HL-60 (cell line): ENCODE results near the gene ADCY3.

Experiments
- GABPA ChIP-seq: IDR thresholded peaks from 2 replicates; pipeline ENCODE4 v1.6.1; 2012; ENCODE audit warnings: low read depth
- REST ChIP-seq: IDR thresholded peaks from 2 replicates; pipeline ENCODE4 v1.6.1; 2012; ENCODE audit warnings: low read depth; ENCODE audit not compliant: insufficient replicate concordance
- TF ChIP-seq, protein P1 (sequence below): IDR thresholded peaks from one replicate; pipeline ENCODE4 v1.5.1; 2011; ENCODE audit warnings: low read length, control low read depth, inconsistent platforms; ENCODE audit not compliant: insufficient read depth

DNA sequence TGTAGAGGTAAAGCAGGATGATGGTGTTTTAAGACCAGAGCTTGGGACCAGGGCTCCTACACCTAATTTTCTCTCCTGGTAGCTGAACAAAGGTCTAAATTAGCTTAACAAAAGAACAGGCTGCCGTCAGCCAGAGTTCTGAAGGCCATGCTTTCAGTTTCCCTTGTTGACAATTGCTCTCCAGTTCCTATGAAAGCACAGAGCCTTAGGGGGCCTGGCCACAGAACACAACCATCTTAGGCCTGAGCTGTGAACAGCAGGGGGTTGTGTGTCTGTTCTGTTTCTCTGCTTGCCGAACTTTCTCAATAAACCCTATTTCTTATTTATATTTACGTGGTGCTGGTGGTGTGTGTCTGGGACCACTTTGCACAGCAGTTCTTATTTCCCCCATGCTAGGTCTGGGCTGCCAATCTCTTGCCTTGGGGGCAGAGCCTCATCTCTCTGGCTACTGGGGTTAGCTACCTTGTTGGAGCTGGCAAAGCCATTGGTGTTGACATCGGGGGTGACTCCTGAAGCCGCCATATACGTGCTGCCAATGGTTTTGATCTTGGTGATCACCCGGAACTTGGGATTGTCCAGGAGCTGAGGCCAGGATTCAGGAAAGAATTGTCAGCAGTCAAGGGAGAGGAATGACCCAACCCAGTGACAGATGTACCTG, 97.9 kb downstream of the ADCY3 start:
- TF ChIP-seq, protein P1, sequence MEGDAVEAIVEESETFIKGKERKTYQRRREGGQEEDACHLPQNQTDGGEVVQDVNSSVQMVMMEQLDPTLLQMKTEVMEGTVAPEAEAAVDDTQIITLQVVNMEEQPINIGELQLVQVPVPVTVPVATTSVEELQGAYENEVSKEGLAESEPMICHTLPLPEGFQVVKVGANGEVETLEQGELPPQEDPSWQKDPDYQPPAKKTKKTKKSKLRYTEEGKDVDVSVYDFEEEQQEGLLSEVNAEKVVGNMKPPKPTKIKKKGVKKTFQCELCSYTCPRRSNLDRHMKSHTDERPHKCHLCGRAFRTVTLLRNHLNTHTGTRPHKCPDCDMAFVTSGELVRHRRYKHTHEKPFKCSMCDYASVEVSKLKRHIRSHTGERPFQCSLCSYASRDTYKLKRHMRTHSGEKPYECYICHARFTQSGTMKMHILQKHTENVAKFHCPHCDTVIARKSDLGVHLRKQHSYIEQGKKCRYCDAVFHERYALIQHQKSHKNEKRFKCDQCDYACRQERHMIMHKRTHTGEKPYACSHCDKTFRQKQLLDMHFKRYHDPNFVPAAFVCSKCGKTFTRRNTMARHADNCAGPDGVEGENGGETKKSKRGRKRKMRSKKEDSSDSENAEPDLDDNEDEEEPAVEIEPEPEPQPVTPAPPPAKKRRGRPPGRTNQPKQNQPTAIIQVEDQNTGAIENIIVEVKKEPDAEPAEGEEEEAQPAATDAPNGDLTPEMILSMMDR = no peak
- TF ChIP-seq GABPA (no peak), REST (no peak)
